ENCODE data around the gene IL12A. TPM values are rescaled to one million over a fixed set of nuclear protein-coding genes. Genes with fewer than 3 reads are reported as not detected.

Gene IL12A
- 1.2 and 5.3 TPM in 2 replicates for total RNA-seq (2013; cell fraction: nucleolus; rRNA removed)
- total RNA-seq (2014; rRNA removed) = 9.8 and 10.9 TPM in 2 replicates
- total RNA-seq (2014; rRNA removed; fragmentation: Illumina TruSeq; extraction: Trizol) = 3.4 and 4.4 TPM in 2 replicates
- total RNA-seq (2021) = 3.1 and 4.0 TPM in 2 replicates
- polyA plus RNA-seq (2011; ENCODE audit: low read depth) = 1.1 TPM
- 0.99 and 1.8 TPM in 2 replicates for polyA plus RNA-seq (2011; rRNA removed)
- polyA plus RNA-seq (2011; cell fraction: cytosol; rRNA removed) = 0.78 and 1.5 TPM in 2 replicates
- 3.7 and 5.6 TPM in 2 replicates for polyA plus RNA-seq (2011; cell fraction: nucleus; rRNA removed)
- 1.8 and 2.4 TPM in 2 replicates for polyA plus RNA-seq (2012)
- 3.2 and 3.8 TPM in 2 replicates for polyA plus RNA-seq (2014; fragmentation: Illumina TruSeq; extraction: Trizol)
- polyA plus RNA-seq (2014; fragmentation: Nextera tagmentation; extraction: Ambion mirVana) = 1 to 10 TPM in 1 of 2 experiments, under 1 TPM in 1; 0.50 to 2.6 TPM
- polyA plus RNA-seq (2014; rRNA removed) = 6.0 and 8.4 TPM in 2 replicates
- 1 to 10 TPM; 3.6 to 4.2 TPM for polyA plus RNA-seq (2016; fragmentation: Nextera tagmentation; extraction: Ambion mirVana)
- 0.29 and 0.62 TPM in 2 replicates for polyA minus RNA-seq (2011; rRNA and poly(A)+ RNA removed)
- 1.2 TPM in 1 of 2 replicates, not detected in the other for polyA minus RNA-seq (2011; cell fraction: cytosol; rRNA and poly(A)+ RNA removed)
- 0.67 and 0.97 TPM in 2 replicates for polyA minus RNA-seq (2011; cell fraction: nucleus; rRNA and poly(A)+ RNA removed)
- Bru-seq, nascent RNA = percentile 74 among the genes with signal in this experiment
- BruChase-seq, experiment 1, labeled RNA remaining after a 6-hour chase = percentile 50 among the genes with signal in this experiment
- BruChase-seq, experiment 2, labeled RNA remaining after a 2-hour chase = percentile 56 among the genes with signal in this experiment
- long read RNA-seq, experiment 1 = 0 reads
- long read RNA-seq, experiment 2, transcript IL12A-201 (7 exons, 1,522 nt) = major isoform, 8 of 15 reads
- long read RNA-seq, experiment 2, partial matches to known transcripts = 1 of 15 reads
- long read RNA-seq, experiment 2, other reads (novel, unspliced or antisense) = 2 of 15 reads

DNA sequence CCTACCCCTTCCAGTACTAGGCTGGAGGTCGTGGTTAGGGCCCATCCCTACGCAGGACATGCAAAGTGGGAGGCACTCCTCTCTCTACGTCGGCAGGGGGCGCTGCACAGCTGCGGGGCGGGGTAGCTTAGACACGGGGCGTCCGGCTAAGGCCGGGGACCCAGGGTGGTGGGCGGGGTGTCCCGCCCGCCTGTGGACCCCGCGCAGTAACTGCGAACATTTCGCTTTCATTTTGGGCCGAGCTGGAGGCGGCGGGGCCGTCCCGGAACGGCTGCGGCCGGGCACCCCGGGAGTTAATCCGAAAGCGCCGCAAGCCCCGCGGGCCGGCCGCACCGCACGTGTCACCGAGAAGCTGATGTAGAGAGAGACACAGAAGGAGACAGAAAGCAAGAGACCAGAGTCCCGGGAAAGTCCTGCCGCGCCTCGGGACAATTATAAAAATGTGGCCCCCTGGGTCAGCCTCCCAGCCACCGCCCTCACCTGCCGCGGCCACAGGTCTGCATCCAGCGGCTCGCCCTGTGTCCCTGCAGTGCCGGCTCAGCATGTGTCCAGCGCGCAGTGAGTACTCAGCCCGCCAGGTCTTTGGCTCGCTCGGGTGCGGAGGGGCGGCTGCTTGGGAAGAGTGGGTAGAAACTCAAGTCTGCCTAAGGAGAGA is at the start of gene IL12A:
Gene IL12A, plus strand, starts transcription at position 219 of the 655 bp plus-strand sequence.
- Histone ChIP-seq H2AFZ (ENCODE audit: control insufficient read depth, low read depth, low read length) (peak within 1 kb of the TSS; percentile 92), H4K20me1 (ENCODE audit: control insufficient read depth, insufficient read depth) (no peaks in the 10 kb centered on the region), H3K27me3 (replicated peaks in 1 of 2; ENCODE audit: control insufficient read depth in 2 of 2, insufficient read depth in 2 of 2, low read length in 1 of 2) (no peaks in the 10 kb centered on the region), H3K4me3 (peak within 1 kb of the TSS; percentile 74), H3K4me1 (ENCODE audit: control insufficient read depth, insufficient read depth, low read length) (peaks cover 17% of the 10 kb centered on the region), H3K27ac (ENCODE audit: control insufficient read depth, insufficient read depth) (peak within 1 kb of the TSS; percentile 75), H3K9ac (ENCODE audit: control insufficient read depth, insufficient read depth, low read length) (peak within 1 kb of the TSS; percentile 78), H3K36me3 (ENCODE audit: control insufficient read depth in 2 of 2, insufficient read depth in 2 of 2, low read length in 1 of 2) (peaks cover 0 to 2% of the 10 kb centered on the region in 2 experiments; a peak in 3 of 4 replicates), H3K4me2 (ENCODE audit: control insufficient read depth, insufficient read depth) (peak within 1 kb of the TSS; percentile 88), H3K79me2 (ENCODE audit: control insufficient read depth, insufficient read depth, low read length) (peaks cover 20% of the 10 kb centered on the region), H3K9me3 (replicated peaks; ENCODE audit: control insufficient read depth, insufficient read depth, low read length) (no peaks in the 10 kb centered on the region; the same call in 2 of the 3 replicates)
- intact Hi-C loops (cut with micrococcal nuclease; ENCODE audit: unreplicated experiment) = loop anchor here (1.0 to 5.0 kb wide), 4 partner anchors 18 to 101 kb away; no protein-coding TSS in a partner anchor
- 1% methylated on average over 53 of the region's 54 CpGs for whole genome bisulfite sequencing (ENCODE audit: insufficient coverage, insufficient replicate concordance, low lambda C conversion rate, missing lambda C conversion rate)
- peak; percentile 86 for FAIRE-seq
- peak; percentile 72 for DNase-seq (ENCODE audit: low read depth, low spot score)
- ChIA-PET CTCF (interaction anchor here (0.5 to 12.6 kb wide), 27 partner anchors 11 to 428 kb away, joined by 3 to 288 read pairs (median 6); no protein-coding TSS in a partner anchor), RAD21 (ENCODE audit: unreplicated experiment) (interaction anchor here (0.8 to 8.4 kb wide), 10 partner anchors 16 to 426 kb away, joined by 3 to 119 read pairs (median 4); no protein-coding TSS in a partner anchor), POLR2A (interaction anchor here (0.9 to 1.3 kb wide), 2 partner anchors 18 to 24 kb away, joined by 3 to 4 read pairs; no protein-coding TSS in a partner anchor), SMC1A (ENCODE audit: uncharacterized antibody, unreplicated experiment) (interaction anchor here (1.6 to 12.8 kb wide), 8 partner anchors 11 to 103 kb away, joined by 6 to 197 read pairs (median 20); no protein-coding TSS in a partner anchor)
- TSS peak; percentile 59 for BruUV-seq (replicated peaks)
- peak; percentile 92 for ATAC-seq
- in situ Hi-C loops (cut with MboI) = no loop called here
- TF ChIP-seq ZNF24 (IDR thresholded peaks at IDR 0.05) = no peak
- TF ChIP-seq FOXK2 (IDR thresholded peaks at IDR 0.05) = no peak
- TF ChIP-seq, protein P1, sequence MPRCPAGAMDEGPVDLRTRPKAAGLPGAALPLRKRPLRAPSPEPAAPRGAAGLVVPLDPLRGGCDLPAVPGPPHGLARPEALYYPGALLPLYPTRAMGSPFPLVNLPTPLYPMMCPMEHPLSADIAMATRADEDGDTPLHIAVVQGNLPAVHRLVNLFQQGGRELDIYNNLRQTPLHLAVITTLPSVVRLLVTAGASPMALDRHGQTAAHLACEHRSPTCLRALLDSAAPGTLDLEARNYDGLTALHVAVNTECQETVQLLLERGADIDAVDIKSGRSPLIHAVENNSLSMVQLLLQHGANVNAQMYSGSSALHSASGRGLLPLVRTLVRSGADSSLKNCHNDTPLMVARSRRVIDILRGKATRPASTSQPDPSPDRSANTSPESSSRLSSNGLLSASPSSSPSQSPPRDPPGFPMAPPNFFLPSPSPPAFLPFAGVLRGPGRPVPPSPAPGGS (IDR thresholded peaks at IDR 0.05; ENCODE audit: borderline replicate concordance, insufficient read depth, low read depth, low read length, poor library complexity, severe bottlenecking) = peak; percentile 78
- no peak for TF ChIP-seq E2F4 (IDR thresholded peaks at IDR 0.05; ENCODE audit: low read depth, low read length)
- TF ChIP-seq ATF7 (IDR thresholded peaks at IDR 0.05; ENCODE audit: low read depth) = no peak
- TF ChIP-seq GATAD2B (conservative IDR thresholded peaks at IDR 0.05; ENCODE audit: low read depth) = peak; percentile 75
- no peak for TF ChIP-seq ATF2 (IDR thresholded peaks at IDR 0.05; ENCODE audit: low read length)
- TF ChIP-seq RELA (IDR thresholded peaks at IDR 0.05; ENCODE audit: borderline replicate concordance, partially characterized antibody) = peak; percentile 59
- TF ChIP-seq, protein P2, sequence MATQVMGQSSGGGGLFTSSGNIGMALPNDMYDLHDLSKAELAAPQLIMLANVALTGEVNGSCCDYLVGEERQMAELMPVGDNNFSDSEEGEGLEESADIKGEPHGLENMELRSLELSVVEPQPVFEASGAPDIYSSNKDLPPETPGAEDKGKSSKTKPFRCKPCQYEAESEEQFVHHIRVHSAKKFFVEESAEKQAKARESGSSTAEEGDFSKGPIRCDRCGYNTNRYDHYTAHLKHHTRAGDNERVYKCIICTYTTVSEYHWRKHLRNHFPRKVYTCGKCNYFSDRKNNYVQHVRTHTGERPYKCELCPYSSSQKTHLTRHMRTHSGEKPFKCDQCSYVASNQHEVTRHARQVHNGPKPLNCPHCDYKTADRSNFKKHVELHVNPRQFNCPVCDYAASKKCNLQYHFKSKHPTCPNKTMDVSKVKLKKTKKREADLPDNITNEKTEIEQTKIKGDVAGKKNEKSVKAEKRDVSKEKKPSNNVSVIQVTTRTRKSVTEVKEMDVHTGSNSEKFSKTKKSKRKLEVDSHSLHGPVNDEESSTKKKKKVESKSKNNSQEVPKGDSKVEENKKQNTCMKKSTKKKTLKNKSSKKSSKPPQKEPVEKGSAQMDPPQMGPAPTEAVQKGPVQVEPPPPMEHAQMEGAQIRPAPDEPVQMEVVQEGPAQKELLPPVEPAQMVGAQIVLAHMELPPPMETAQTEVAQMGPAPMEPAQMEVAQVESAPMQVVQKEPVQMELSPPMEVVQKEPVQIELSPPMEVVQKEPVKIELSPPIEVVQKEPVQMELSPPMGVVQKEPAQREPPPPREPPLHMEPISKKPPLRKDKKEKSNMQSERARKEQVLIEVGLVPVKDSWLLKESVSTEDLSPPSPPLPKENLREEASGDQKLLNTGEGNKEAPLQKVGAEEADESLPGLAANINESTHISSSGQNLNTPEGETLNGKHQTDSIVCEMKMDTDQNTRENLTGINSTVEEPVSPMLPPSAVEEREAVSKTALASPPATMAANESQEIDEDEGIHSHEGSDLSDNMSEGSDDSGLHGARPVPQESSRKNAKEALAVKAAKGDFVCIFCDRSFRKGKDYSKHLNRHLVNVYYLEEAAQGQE (IDR thresholded peaks at IDR 0.05; ENCODE audit: low read depth, low read length) = no peak
- TF ChIP-seq EP300 (IDR thresholded peaks at IDR 0.05; ENCODE audit: borderline replicate concordance in 1 of 2, control insufficient read depth in 1 of 2, low read depth in 2 of 2, low read length in 2 of 2) = no peak
